HFF-Myc (cell line): ENCODE results near the gene TBC1D16.
"Not testable (repeated sequence)": the region's sequence is repeated elsewhere in the genome, so short reads cannot be mapped to it uniquely, and the experiment has no call there.

ENCODE experiments used
- DNase-seq: peaks from one replicate; pipeline ENCODE4 v3.0.0-alpha.2; 2011; ENCODE audit warnings: low read depth; ENCODE audit errors: extremely low read depth
- H3K4me3 ChIP-seq: replicated peaks from 2 replicates; pipeline ENCODE4 v1.5.1; 2011; ENCODE audit warnings: low read depth, mild to moderate bottlenecking, control low read depth, low read length
- CTCF ChIP-seq: IDR thresholded peaks from 2 replicates; pipeline ENCODE4 v1.5.1; 2012; ENCODE audit warnings: mild to moderate bottlenecking, low read depth, low read length, control low read depth; ENCODE audit errors: missing control alignments

The TBC1D16 gene

GRCh38 chr17:79994602-79995001 is 41.1 kb downstream of the TBC1D16 start:
- DNase-seq, result no peak
- TF ChIP-seq CTCF, result no peak

GRCh38 chr17:79994228-79994569 is 41.5 kb downstream of the TBC1D16 start:
- H3K4me3 ChIP-seq, DNase-seq: not testable (repeated sequence)

More at GRCh38 chr17:79994602-79995001, 41.1 kb downstream of the TBC1D16 start:
- no peak overlapping the region for H3K4me3 ChIP-seq

GRCh38 chr17:79993390-79994227 is 42.1 kb downstream of the TBC1D16 start:
- no peak for DNase-seq
- no peak overlapping the region for H3K4me3 ChIP-seq
- no peak for TF ChIP-seq CTCF

- no peak overlapping the region for H3K4me3 ChIP-seq
- no peak for DNase-seq
- no peak for TF ChIP-seq CTCF
Measured at GRCh38 chr17:79992649-79993389, 42.9 kb downstream of the TBC1D16 start.

- no peak for TF ChIP-seq CTCF
- H3K4me3 ChIP-seq, result peak overlapping the region; percentile 29
- DNase-seq, result no peak
Measured at GRCh38 chr17:79991924-79992648, 43.6 kb downstream of the TBC1D16 start.

- H3K4me3 ChIP-seq, result no peak overlapping the region
- TF ChIP-seq CTCF, result peak; percentile 41
Measured at GRCh38 chr17:79991140-79991923, 44.3 kb downstream of the TBC1D16 start.

More at GRCh38 chr17:79991140-79991923, 44.3 kb downstream of the TBC1D16 start:
- DNase-seq, result no peak
